Chondrocyte (in vitro differentiated cells): ENCODE results near the gene LEMD3. TPM values are rescaled to one million over a fixed set of nuclear protein-coding genes. Genes with fewer than 3 reads are reported as not detected.

Experiments used
- DNase-seq: peaks from one replicate; pipeline ENCODE4 v3.0.0; 2021; ENCODE audit warnings: mixed read lengths, low spot score
- H3K27ac Mint-ChIP-seq: one replicate; pipeline ENCODE4 v1.8.0; 2021; ENCODE audit warnings: mild to moderate bottlenecking, moderate library complexity, mixed read lengths; ENCODE audit not compliant: unreplicated experiment
- H3K27me3 Mint-ChIP-seq: 2 replicates; pipeline ENCODE4 v1.8.0; 2021; ENCODE audit warnings: low read depth, mixed read lengths
- H3K36me3 Mint-ChIP-seq: 2 replicates; pipeline ENCODE4 v1.8.0; 2021; ENCODE audit warnings: low read depth, mixed read lengths
- H3K4me1 Mint-ChIP-seq: 2 replicates; pipeline ENCODE4 v1.8.0; 2021; ENCODE audit warnings: low read depth, mild to moderate bottlenecking, mixed read lengths
- H3K4me3 Mint-ChIP-seq: one replicate; pipeline ENCODE4 v1.8.0; 2021; ENCODE audit warnings: mild to moderate bottlenecking, moderate library complexity, mixed read lengths; ENCODE audit not compliant: unreplicated experiment
- H3K9me3 Mint-ChIP-seq: 2 replicates; pipeline ENCODE4 v1.8.0; 2021; ENCODE audit warnings: low read depth, mixed read lengths
- CTCF ChIP-seq: fragments of 200-600 bp; sonication (generic); IDR thresholded peaks from 2 replicates; pipeline ENCODE4 v1.5.0; 2021; ENCODE audit warnings: antibody characterized with exemption, mild to moderate bottlenecking, moderate library complexity
- total RNA-seq: library from RNA; stranded (reverse); gene quantifications from 3 replicates; pipeline ENCODE4 v1.2.1, GENCODE V29; 2021

The LEMD3 gene
- total RNA-seq, 1 donor from 2014 or later = 21.8 TPM

- no peak for DNase-seq
- H3K9me3 Mint-ChIP-seq = no peaks in the 10 kb centered on the region
- TF ChIP-seq CTCF = no peak
- H3K27ac Mint-ChIP-seq = peak overlapping the region; percentile 8
- no peak overlapping the region for H3K4me3 Mint-ChIP-seq
- H3K27me3 Mint-ChIP-seq = no peaks in the 10 kb centered on the region
- peaks cover 16% of the 10 kb centered on the region for H3K36me3 Mint-ChIP-seq
- H3K4me1 Mint-ChIP-seq = no peaks in the 10 kb centered on the region
Observed at GRCh38 chr12:65248656-65249633, 79.6 kb downstream of the LEMD3 start.

DNA sequence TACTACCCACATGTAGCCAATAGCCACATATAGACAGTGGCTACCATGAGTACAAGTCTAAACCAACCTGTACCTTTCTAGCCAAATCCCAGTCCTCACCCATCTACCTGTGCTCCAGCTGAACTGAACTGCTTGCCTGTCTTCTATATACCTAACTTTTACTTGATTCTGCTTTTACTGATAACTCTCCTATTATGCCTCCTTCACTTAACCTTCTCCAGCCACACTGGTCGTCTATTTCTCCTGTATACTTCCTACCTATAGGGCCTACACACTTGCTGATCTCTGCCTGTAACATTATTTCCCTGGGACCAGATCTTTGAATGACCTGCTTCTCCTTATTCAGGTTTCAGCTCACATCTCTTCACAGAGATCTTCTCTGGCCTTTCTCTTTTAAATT, 83.1 kb downstream of the LEMD3 start:
- H3K27me3 Mint-ChIP-seq = no peaks in the 10 kb centered on the region
- no peaks in the 10 kb centered on the region for H3K9me3 Mint-ChIP-seq
- no peak for TF ChIP-seq CTCF
- DNase-seq = no peak
- H3K4me3 Mint-ChIP-seq = no peak overlapping the region
- H3K27ac Mint-ChIP-seq = no peak overlapping the region
- H3K36me3 Mint-ChIP-seq = peaks cover 11% of the 10 kb centered on the region
- H3K4me1 Mint-ChIP-seq = no peaks in the 10 kb centered on the region

DNA sequence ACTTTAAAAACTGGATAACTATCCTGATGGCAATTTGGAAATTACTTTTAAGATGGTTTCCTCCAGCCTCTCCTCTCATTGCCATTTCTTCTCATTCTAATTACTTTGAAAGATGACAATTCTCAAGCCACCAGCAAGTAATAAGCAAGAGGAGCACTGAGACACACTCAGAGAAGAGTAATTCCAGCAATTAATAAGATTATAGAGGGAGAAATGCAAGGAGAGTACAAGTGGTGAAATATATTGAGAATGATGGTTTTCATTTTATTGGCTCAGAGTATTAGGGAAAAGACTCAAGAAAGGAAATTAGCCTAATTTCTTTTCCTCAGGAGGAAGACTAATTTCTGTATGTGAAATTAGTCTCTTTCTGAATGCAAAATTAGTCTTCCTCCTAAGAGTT, 88.6 kb downstream of the LEMD3 start:
- no peak for TF ChIP-seq CTCF
- Mint-ChIP-seq H3K4me3 (no peak overlapping the region), H3K27ac (no peak overlapping the region), H3K27me3 (no peaks in the 10 kb centered on the region), H3K36me3 (no peaks in the 10 kb centered on the region), H3K4me1 (no peaks in the 10 kb centered on the region), H3K9me3 (peaks cover 8% of the 10 kb centered on the region)
- no peak for DNase-seq

DNA sequence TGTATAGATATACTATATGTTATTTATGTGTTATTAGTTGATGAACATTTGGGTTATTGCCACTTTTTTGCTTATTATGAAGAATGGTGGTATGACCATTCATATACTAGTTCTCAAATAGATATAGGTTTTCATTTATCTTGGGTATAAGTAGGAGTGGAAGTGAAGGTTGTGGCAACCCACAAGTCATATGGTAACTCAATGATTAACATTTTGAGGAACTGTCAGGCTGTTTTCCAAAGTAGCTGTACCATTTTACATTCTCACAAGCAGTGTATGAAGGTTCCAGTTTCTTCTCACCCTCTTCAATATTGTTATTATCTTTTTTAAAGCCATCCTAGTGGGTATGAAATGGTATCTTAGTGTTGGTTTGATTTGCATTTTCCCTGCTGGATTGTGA, 90.1 kb downstream of the LEMD3 start:
- no peak for TF ChIP-seq CTCF

GRCh38 chr12:65263777-65264176, 94.4 kb downstream of the LEMD3 start:
- Mint-ChIP-seq H3K9me3 (peaks cover 10% of the 10 kb centered on the region), H3K36me3 (no peaks in the 10 kb centered on the region), H3K27ac (no peak overlapping the region), H3K4me3 (no peak overlapping the region), H3K27me3 (no peaks in the 10 kb centered on the region), H3K4me1 (peaks cover 6% of the 10 kb centered on the region)
- DNase-seq = no peak
- TF ChIP-seq CTCF = no peak

More for the DNA sequence above, 90.1 kb downstream of the LEMD3 start:
- peaks cover 10% of the 10 kb centered on the region for H3K9me3 Mint-ChIP-seq
- H3K27ac Mint-ChIP-seq = no peak overlapping the region
- no peaks in the 10 kb centered on the region for H3K4me1 Mint-ChIP-seq
- H3K27me3 Mint-ChIP-seq = no peaks in the 10 kb centered on the region
- no peak overlapping the region for H3K4me3 Mint-ChIP-seq
- no peak for DNase-seq
- H3K36me3 Mint-ChIP-seq = no peaks in the 10 kb centered on the region
